ENCODE data around the gene DRC7. TPM values are rescaled to one million over a fixed set of nuclear protein-coding genes. Genes with fewer than 3 reads are reported as not detected.

The DRC7 gene
- total and polyA plus RNA-seq, 10 of the 15 experiments (the other 5 are each of a cell fraction or from before 2014, with no cell fraction given), result 0.06 to 0.49 (median 0.14) TPM; not detected in 4

DNA sequence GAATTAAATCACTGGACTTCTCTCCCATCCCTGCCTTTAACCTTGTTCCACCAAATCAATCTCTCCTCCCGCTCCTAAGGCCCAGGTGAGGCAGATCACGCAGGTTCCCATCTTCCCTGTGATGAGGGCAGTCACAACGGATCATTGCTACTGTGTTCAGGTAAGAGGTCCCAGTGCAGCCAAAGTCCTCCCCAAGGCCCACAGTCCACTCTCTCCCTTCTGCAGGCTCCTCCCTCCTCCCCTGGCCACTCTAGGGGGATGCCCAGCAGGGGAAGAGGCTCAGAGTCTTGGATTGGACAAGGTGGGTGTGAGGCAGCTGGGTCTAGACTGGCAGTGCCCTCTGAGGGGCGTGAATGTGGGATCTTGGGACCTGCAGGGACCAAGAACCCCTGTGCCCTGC, 29.1 kb upstream of the DRC7 start (continued):
- TF ChIP-seq, protein P1, sequence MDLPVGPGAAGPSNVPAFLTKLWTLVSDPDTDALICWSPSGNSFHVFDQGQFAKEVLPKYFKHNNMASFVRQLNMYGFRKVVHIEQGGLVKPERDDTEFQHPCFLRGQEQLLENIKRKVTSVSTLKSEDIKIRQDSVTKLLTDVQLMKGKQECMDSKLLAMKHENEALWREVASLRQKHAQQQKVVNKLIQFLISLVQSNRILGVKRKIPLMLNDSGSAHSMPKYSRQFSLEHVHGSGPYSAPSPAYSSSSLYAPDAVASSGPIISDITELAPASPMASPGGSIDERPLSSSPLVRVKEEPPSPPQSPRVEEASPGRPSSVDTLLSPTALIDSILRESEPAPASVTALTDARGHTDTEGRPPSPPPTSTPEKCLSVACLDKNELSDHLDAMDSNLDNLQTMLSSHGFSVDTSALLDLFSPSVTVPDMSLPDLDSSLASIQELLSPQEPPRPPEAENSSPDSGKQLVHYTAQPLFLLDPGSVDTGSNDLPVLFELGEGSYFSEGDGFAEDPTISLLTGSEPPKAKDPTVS (IDR thresholded peaks at IDR 0.05; ENCODE audit: low read depth, low read length), result no peak
- TF ChIP-seq SUPT20H (IDR thresholded peaks at IDR 0.05; ENCODE audit: borderline replicate concordance, control insufficient read depth, low read depth, low read length) (no peak), CBX5 (IDR thresholded peaks at IDR 0.05; ENCODE audit: low read depth) (no peak), RAD21 (IDR thresholded peaks at IDR 0.05; ENCODE audit: insufficient read depth, low read depth, low read length) (no peak), RCOR1 (conservative IDR thresholded peaks at IDR 0.05; ENCODE audit: low read depth, low read length) (no peak), NR2C1 (IDR thresholded peaks at IDR 0.05) (no peak)
- TF ChIP-seq, protein P2, sequence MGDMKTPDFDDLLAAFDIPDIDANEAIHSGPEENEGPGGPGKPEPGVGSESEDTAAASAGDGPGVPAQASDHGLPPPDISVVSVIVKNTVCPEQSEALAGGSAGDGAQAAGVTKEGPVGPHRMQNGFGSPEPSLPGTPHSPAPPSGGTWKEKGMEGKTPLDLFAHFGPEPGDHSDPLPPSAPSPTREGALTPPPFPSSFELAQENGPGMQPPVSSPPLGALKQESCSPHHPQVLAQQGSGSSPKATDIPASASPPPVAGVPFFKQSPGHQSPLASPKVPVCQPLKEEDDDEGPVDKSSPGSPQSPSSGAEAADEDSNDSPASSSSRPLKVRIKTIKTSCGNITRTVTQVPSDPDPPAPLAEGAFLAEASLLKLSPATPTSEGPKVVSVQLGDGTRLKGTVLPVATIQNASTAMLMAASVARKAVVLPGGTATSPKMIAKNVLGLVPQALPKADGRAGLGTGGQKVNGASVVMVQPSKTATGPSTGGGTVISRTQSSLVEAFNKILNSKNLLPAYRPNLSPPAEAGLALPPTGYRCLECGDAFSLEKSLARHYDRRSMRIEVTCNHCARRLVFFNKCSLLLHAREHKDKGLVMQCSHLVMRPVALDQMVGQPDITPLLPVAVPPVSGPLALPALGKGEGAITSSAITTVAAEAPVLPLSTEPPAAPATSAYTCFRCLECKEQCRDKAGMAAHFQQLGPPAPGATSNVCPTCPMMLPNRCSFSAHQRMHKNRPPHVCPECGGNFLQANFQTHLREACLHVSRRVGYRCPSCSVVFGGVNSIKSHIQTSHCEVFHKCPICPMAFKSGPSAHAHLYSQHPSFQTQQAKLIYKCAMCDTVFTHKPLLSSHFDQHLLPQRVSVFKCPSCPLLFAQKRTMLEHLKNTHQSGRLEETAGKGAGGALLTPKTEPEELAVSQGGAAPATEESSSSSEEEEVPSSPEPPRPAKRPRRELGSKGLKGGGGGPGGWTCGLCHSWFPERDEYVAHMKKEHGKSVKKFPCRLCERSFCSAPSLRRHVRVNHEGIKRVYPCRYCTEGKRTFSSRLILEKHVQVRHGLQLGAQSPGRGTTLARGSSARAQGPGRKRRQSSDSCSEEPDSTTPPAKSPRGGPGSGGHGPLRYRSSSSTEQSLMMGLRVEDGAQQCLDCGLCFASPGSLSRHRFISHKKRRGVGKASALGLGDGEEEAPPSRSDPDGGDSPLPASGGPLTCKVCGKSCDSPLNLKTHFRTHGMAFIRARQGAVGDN (IDR thresholded peaks at IDR 0.05), result no peak
- TF ChIP-seq, protein P3, sequence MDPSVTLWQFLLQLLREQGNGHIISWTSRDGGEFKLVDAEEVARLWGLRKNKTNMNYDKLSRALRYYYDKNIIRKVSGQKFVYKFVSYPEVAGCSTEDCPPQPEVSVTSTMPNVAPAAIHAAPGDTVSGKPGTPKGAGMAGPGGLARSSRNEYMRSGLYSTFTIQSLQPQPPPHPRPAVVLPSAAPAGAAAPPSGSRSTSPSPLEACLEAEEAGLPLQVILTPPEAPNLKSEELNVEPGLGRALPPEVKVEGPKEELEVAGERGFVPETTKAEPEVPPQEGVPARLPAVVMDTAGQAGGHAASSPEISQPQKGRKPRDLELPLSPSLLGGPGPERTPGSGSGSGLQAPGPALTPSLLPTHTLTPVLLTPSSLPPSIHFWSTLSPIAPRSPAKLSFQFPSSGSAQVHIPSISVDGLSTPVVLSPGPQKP (IDR thresholded peaks at IDR 0.05; ENCODE audit: low read depth, low read length), result no peak
- TF ChIP-seq, protein P4, sequence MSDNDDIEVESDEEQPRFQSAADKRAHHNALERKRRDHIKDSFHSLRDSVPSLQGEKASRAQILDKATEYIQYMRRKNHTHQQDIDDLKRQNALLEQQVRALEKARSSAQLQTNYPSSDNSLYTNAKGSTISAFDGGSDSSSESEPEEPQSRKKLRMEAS (IDR thresholded peaks at IDR 0.05; ENCODE audit: low read depth, low read length), result no peak
